ENCODE data around the gene PWP2.
"Not testable (repeated sequence)": the region's sequence is repeated elsewhere in the genome, so short reads cannot be mapped to it uniquely, and the experiment has no call there.

The PWP2 gene

GRCh38 chr21:44138039-44138438, 30.8 kb downstream of the PWP2 start:
- not testable (repeated sequence) for DNase-seq (ENCODE audit: low read depth)

GRCh38 chr21:44139787-44140551, 32.8 kb downstream of the PWP2 start:
- DNase-seq (ENCODE audit: low read depth) = not testable (repeated sequence)

- not testable (repeated sequence) for DNase-seq (ENCODE audit: low read depth)
Observed at GRCh38 chr21:44140552-44140932, 33.3 kb downstream of the PWP2 start.

- DNase-seq (ENCODE audit: low read depth) = not testable (repeated sequence)
Observed at GRCh38 chr21:44142470-44142869, 35.3 kb downstream of the PWP2 start.

- not testable (repeated sequence) for DNase-seq (ENCODE audit: low read depth)
Observed at GRCh38 chr21:44143380-44143779, 36.2 kb downstream of the PWP2 start.

- not testable (repeated sequence) for DNase-seq (ENCODE audit: low read depth)
Observed at GRCh38 chr21:44143996-44144395, 36.8 kb downstream of the PWP2 start.

- not testable (repeated sequence) for DNase-seq (ENCODE audit: low read depth)
Observed at GRCh38 chr21:44144784-44145602, 37.8 kb downstream of the PWP2 start.

- DNase-seq (ENCODE audit: low read depth) = not testable (repeated sequence)
Observed at GRCh38 chr21:44145616-44146015, 38.4 kb downstream of the PWP2 start.

- not testable (repeated sequence) for DNase-seq (ENCODE audit: low read depth)
Observed at GRCh38 chr21:44147108-44147507, 39.9 kb downstream of the PWP2 start.

- DNase-seq (ENCODE audit: low read depth) = not testable (repeated sequence)
Observed at GRCh38 chr21:44150255-44150654, 43.1 kb downstream of the PWP2 start.

GRCh38 chr21:44153214-44153888, 46.2 kb downstream of the PWP2 start:
- DNase-seq (ENCODE audit: low read depth) = not testable (repeated sequence)

- not testable (repeated sequence) for DNase-seq (ENCODE audit: low read depth)
Observed at GRCh38 chr21:44153889-44154228, 46.7 kb downstream of the PWP2 start.

GRCh38 chr21:44154816-44155230, 47.6 kb downstream of the PWP2 start:
- DNase-seq (ENCODE audit: low read depth) = not testable (repeated sequence)

GRCh38 chr21:44155231-44155993, 48.2 kb downstream of the PWP2 start:
- DNase-seq (ENCODE audit: low read depth) = not testable (repeated sequence)

- DNase-seq (ENCODE audit: low read depth) = not testable (repeated sequence)
Observed at GRCh38 chr21:44155994-44156380, 48.8 kb downstream of the PWP2 start.

GRCh38 chr21:44157439-44158081, 50.4 kb downstream of the PWP2 start:
- not testable (repeated sequence) for DNase-seq (ENCODE audit: low read depth)

GRCh38 chr21:44158082-44158468, 50.9 kb downstream of the PWP2 start:
- DNase-seq (ENCODE audit: low read depth) = not testable (repeated sequence)

- DNase-seq (ENCODE audit: low read depth) = not testable (repeated sequence)
Observed at GRCh38 chr21:44159349-44160297, 52.4 kb downstream of the PWP2 start.

GRCh38 chr21:44160298-44160672, 53.1 kb downstream of the PWP2 start:
- not testable (repeated sequence) for DNase-seq (ENCODE audit: low read depth)

GRCh38 chr21:44160821-44161220, 53.6 kb downstream of the PWP2 start:
- not testable (repeated sequence) for DNase-seq (ENCODE audit: low read depth)

Measured in GM04504 (cell line).